GM12873 (cell line): ENCODE results near the gene NPC1.

Experiments used
- CTCF ChIP-seq: IDR thresholded peaks from 2 replicates; pipeline ENCODE4 v1.5.1; 2012; ENCODE audit warnings: low read depth, mild to moderate bottlenecking, moderate library complexity, low read length, control low read depth; ENCODE audit not compliant: insufficient read depth; ENCODE audit errors: missing control alignments

The NPC1 gene

GRCh38 chr18:23550898-23551297 lies 35.4 kb downstream of the NPC1 start:
- no peak for TF ChIP-seq CTCF

- no peak for TF ChIP-seq CTCF
Measured at GRCh38 chr18:23548719-23549118, 37.6 kb downstream of the NPC1 start.

GRCh38 chr18:23548275-23548674 lies 38.0 kb downstream of the NPC1 start:
- TF ChIP-seq CTCF, result no peak

- TF ChIP-seq CTCF, result no peak
Measured at GRCh38 chr18:23547846-23548245, 38.5 kb downstream of the NPC1 start.

- no peak for TF ChIP-seq CTCF
Measured at GRCh38 chr18:23547306-23547705, 39.0 kb downstream of the NPC1 start.

- no peak for TF ChIP-seq CTCF
Measured at GRCh38 chr18:23545247-23545789, 41.0 kb downstream of the NPC1 start.

- no peak for TF ChIP-seq CTCF
Measured at GRCh38 chr18:23542461-23542860, 43.8 kb downstream of the NPC1 start.
